Measurements from ENCODE around the gene SCAP.
"Not testable (repeated sequence)": the region's sequence is repeated elsewhere in the genome, so short reads cannot be mapped to it uniquely, and the experiment has no call there.

SCAP gene

DNA sequence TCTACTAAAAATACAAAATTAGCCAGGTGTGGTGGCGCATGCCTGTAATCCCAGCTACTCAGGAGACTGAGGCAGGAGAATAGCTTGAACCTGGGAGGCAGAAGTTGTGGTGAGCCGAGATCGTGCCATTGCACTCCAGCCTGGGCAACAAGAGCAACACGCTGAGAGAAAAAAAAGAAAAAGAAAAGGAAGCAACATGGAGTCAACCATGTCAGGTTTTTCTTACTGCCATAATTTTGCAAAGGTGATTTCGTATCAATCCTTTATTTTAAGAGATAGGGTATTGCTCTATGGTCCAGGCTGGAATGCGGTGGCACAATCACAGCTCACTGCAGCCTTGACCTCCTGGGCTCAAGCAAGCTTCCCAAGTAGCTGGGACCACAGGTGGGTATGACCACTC, 4.5 kb upstream of the SCAP start:
- not testable (repeated sequence) for DNase-seq

DNA sequence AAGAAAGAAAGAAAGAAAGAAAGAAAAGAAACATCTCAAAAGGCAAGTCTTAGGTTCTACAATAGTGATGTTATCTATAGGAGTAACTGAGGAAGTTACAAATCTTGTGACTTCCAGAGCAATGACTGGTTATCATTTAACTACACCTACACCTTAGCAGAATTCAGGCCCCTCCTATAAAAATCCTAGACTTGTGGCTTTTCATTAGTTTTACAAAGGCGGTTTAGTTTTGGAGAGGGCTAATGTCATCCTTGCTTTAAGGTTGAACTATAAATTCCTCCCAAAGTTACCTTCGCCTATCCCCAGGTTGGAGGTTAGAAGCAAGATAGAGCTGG, 4.1 kb upstream of the SCAP start:
- DNase-seq: no peak

DNA sequence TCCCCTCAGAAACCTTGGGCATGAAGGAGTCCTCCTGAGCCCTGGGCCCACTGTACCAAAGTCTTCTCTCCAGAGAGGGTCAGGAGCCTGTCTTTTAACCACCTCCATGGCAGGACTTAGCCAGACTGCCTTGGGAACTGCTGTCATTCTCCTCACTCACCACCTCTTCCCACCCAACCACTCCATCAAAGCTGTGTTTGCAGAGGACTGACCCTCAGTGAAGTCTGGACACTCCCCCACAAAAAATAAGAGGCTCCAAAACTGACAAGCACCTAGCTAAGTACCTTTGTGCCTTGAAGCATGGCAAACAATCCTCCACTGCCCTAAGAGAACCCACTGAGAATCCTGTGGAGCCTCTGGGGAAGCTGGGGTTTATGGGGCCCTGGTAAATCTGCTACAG, 2.3 kb upstream of the SCAP start:
- no peak for DNase-seq

DNA sequence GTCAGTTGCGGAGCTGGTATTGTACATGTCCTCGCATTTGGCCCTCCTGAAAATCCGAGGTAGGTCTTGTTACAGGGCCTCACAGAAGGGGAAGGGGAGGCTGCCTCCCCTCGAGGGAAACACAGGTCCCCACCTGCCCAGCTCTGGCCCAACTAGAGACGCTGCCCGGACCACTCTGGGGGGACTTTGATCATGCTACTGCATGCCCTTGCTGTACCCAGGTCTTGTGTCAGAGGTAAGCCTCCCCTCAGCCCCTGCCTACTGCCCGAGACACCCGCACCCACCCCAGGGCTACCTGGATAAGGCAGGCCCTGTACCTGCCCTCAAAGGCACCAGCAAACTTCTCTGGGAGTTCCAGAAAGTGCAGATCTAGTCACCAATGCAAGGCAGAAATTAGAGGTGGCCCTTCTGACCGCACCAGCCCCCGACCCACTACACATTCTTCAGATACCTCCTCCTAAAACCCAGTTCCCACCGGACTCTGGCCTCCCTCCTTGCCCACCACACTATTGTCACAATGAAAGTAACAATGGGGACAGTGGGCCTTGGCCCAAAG, 981 bp upstream of the SCAP start:
- DNase-seq: no peak

DNA sequence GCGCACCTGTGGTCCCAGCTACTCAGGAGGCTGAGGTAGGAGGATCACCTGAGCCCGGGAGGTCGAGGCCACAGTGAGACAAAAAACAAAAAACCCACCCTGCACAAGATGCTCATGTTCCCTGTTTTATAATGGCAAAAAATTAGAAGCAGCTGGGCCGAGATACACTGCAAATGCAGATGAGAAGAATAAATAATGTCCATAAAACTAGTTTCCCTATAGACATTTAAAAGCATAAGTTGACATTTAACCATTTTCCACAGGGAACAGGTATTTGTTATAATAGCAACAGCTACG, 537 bp upstream of the SCAP start:
- no peak for DNase-seq

DNA sequence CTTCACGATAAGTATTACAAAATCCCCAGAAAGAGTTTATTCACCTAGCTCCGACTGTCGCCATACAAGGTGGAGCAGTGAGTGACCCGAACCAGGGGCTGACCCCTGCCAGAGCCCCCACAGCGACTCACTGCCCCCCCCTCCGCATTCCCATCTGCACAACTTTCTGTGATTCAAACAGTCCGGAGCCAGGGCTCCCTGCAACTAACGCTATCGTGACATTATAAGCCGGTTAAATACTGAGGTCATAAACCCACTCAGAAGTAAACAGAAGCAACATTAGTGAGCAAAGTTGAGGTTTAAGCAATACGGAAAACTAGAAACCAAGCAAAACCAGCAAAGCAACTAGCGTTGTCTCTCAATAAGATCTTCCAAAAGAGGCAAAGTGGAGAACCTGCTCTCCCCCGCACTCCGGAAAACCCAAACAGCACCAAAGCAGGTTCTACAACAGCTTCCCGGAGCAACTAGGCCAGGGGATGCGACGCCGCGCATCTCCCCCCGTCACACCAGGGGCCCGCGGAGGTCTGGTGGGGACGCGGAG, 642 bp downstream of the SCAP start:
- DNase-seq: no peak

DNA sequence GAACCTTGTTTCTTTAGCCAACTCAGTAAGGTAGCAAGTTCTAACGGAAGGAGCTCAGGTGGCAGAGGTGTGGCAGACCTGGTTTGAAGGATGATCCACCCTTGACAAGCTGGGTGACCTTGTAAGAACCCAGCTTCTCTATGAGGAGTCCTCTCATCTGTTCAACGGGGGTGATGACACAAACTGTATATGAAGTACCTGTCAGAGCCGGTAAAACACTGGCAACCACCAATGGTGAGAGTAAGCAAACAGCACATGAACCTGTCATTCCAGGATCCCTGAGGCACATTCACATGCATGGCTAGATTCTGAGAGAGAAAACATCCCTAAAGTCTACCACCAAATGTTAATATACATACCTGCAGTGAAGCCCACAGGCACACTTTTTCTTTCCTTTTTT, 2.4 kb downstream of the SCAP start:
- DNase-seq: no peak

DNA sequence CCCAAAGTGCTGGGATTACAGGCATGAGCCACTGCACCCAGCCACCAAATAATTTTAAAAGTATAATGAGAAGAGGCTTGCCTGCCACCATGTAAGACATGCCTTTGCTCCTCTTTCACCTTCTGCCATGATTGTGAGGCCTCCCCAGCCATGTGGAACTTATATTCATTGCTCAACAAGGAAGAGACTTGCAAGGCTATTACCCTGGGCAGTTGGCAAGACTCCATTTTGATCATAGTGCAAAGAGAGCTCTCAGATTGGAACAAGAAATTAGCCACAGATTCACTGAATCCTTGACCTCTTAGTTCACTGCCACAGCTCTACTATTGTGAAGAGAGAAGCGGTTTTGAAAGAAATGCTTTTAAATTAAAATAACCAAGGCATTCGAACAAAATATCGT, 6.1 kb downstream of the SCAP start:
- DNase-seq: no peak

DNA sequence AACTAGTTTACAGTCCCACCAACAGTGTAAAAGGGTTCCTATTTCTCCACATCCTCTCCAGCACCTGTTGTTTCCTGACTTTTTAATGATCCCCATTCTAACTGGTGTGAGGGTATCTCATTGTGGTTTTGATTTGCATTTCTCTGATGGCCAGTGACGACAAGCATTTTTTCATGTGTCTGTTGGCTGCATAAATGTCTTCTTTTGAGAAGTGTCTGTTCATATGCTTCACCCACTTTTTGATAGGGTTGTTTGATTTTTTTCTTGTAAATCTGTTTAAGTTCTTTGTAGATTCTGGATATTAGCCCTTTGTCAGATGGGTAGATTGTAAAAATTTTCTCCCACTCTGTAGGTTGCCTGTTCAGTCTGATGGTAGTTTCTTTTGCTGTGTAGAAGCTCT, 7.4 kb downstream of the SCAP start:
- DNase-seq: not testable (repeated sequence)

DNA sequence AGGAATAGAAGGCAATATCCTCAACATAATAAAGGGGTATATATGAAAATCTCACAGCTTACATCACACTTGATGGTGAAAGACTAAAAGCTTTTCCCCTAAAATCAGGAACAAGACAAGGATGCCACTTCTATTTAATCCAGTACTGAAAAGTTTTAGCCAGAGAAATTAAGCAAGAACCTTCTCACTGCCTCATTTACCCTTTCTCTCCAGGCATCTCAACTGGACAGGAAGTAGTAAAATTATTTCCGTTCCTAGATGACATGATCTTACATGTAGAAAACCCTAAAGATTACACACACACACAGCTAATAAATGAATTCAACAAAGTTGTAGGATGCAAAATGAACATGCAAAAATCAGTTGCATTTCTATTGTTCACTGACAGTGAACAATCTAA, 11.2 kb downstream of the SCAP start:
- no peak for DNase-seq

DNA sequence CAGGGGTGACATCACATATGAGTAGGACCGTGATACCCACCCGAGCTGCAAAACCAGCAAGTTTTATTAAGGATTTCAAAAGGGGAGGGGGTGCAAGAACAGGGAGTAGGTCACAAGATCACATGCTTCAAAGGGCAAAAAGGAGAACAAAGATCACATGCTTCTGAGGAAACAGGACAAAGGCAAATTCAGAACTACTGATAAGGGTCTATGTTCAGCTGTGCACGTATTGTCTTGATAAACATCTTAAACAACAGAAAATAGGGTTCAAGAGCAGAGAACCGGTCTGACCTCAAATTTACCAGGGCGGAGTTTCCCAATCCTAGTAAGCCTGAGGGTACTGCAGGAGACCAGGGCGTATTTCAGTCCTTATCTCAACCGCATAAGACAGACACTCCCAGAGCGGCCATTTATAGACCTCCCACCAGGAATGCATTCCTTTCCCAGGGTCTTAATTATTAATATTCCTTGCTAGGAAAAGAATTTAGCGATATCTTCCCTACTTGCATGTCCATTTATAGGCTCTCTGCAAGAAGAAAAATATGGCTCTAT, 16.1 kb downstream of the SCAP start:
- not testable (repeated sequence) for DNase-seq

DNA sequence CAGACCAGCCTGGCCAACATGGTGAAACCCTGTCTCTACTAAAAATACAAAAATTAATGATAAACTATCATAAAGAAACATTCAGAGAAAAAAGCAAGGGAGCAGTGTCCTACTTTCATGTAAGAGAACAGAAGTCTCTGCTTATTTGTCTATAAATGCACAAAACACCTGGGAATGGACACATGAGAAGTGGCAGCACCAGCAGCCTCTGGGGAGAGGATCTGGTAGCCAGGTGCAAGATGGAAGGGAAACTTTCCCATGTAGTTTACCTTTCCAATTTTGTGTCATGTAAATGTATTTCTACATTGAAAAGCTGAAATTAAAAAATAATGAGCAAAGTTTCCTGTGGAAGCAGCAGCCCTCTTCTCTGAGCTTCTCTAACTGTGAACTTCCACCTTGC, 18.8 kb downstream of the SCAP start:
- DNase-seq: no peak

DNA sequence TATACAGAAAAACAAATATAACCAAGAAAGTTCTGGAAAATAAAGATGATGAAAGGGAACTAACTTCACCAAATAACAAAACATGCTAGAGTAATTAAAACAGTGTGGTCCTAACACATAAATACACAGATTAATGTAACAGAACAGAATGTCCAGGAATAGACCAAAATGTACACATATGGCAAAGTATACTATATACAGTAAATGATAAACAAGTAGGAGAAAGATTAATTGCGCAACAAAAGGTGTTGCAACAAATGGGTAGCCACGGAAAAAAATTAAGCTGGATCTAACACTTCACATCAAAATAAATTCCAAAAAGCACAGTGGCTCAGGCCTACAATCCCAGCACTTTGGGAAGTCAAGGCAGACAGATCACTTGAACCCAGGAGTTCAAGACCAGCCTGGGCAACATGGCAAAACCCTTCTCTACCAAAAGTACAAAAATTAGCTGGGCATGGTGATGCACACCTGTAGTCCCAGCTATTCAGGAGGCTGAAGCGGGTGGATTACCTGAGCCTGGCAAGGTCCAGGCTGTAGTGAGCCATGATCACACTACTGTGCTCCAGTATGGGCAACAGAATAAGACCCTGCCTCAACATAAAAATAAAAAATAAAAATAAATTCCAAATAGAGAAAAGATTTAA, 19.8 kb downstream of the SCAP start:
- no peak for DNase-seq

DNA sequence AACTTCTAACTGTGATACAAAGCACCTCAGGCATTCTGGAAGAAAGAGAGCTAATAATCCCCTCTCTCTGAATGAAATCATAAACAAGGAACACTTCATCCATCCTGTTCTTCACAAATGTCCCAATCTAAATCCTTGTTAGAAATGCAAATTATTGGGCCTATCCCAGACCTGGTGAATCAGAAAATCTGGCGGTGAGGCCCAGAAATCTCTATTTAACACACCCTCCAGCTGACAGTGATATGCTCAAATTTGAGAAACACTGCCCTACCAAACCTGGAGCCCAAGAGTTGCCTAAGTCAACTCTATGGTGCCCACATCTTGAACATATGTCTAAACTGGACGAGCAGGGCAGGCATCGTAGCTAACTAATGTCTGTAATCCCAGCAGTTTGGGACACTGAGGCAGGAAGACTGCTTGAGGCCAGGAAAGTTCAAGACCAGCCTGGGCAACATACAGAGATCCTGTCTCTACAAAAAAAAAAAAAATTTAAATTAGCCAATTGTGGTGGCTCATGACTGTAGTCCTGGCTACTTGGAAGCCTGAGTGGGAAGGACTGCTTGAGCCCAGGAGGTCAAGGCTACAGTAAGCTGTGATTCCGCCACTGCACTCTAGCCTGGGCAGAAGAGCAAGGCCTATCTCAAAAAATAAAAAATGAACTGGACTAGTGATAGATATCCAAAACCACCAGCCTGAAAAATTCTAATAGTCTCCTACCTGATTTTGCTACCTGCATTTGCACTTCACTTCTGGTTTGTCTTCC, 23.1 kb downstream of the SCAP start:
- DNase-seq: no peak

DNA sequence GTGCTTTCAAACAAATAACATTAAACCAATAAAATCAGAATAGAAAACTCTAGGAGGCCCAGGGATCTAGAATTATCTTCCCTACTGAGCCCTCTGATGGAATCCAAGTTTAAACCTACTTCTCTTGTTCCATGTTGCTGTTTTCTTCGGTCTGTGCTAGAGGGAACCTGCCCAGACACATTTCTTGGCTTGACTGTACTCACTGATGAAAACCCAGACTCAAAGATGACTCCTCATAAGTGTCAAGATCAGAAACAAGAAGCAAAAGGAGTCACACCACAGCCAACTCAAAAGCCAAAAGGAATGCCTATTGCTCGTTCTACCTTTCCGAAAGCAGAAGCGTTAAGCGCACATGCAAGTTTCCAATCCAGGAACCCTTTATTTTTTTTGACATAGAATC, 31.6 kb downstream of the SCAP start:
- DNase-seq: no peak

DNA sequence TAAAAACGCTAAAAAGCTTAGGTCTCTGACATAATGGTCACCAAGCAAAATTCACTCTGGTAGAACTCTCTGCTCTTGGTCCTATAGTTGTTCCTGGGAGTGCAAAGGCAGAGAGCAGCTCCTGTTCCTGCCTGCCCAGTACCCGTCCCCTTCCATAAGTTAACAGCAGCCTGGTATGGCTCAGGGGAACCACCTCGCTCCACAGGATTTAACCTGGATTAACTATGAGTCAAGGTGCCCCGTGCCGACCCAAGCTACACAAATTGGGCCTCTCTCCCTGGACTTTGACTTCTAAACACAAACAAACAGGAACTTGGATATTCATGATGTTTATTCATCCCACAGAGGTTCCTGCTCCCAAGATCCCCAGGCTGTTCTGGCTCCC, 32.1 kb downstream of the SCAP start:
- DNase-seq: no peak

DNA sequence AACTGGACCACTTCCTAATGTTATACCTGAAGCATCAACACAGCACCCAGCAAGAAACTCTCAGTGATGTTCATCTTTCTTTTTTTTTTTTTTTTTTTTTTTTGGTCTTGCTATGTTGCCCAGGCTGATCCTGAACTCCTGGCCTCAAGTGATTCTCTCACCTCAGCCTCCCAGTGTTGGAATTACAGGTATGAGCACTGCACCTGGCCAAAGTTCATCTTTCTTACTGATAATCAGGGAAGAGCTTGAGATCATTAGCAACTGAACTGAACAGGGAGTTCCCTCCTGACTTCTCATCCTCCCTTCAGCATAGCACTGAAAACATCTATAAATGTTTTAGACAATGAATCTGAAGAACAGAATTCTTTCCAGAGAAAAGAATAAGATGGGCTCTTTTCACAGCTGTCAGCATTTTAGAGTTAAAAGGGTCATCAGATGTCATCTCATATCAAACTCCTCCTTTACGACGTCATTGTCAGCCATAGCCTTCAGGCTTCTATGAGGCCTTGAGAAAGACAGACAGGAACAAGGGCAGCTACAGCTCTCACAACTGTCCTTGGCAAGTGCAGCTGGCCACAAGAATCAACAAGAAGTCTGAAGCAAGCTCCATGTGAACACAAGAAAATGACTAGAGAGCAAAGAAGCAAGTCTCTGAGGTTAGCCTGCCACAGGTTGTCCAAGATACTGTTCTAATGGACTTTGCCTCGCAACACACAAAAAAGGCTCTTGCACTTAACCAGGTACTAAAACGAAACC, 33.8 kb downstream of the SCAP start:
- DNase-seq: no peak

DNA sequence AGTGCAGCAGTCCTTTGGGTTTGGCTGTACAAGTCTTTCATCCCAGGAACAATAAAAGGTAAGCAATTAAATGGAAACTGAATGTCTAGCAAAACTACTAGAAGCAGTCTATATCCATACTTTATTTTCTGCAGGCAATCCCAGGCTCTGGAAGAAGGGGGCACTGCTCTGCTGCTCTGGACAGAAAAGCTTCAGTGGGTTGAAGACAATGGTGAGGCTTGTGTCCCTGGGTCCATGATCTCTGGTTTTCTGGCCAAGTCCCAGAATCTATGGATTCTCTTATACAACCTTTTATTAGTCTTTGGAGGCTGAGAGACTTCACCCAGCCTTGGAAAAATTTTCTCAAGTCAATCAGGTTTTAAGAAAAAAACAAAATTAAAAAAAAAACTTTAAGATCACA, 35.6 kb downstream of the SCAP start:
- DNase-seq: no peak

DNA sequence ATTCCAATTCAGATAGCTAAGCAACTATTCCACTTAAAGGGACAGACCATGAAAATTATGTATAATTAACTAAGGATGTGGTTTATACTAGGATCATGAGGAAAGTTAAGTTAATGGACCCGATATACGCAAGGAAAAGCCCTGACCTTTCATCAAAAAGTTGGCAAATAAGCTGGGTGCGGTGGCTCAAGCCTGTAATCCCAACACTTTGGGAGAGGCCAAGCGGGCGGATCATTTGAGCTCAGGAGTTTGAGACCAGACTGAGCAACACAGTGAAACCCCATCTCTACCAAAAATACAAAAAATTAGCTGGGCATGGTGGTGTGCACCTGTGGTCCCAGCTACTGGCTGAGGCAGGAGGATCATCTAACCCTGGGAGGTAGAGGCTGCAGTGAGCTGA, 39.6 kb downstream of the SCAP start:
- DNase-seq: no peak

DNA sequence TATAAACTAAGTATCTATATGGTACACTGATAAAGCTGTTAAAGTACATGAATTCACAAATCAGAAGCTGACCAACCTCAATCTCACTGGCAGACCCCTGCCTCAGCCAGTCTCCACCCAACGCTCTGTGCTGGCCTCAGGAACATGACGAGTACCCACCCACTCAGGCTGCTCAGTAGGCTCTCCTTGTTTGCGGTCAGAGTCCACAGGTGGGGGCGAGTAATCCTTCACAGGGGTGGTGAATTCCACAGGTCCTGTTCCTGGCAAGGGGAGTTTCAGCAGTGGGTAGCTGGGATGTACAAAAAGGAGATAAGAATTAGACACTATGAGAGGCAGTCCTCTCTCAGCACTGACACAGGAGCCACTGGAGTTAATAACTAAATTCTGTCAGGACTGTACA, 40.9 kb downstream of the SCAP start:
- no peak for DNase-seq

DNA sequence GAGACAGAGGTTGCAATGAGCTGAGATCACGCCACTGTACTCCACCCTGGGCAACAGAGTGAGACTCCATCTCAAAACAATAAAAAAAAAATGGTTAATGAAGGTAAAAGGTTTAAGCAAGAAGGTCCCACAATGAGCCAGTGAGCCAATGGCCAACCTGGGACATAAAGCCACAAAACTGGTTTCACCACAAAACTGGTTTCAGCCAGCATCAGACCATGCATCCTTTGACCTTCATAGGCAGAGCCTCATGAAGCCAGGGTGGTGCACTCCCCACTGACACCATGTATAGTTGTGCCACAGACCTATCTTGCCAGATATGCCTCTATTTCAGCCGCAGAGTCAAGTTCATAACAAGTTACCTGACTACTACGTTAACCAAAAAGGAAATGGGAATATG, 41.9 kb downstream of the SCAP start:
- no peak for DNase-seq

DNA sequence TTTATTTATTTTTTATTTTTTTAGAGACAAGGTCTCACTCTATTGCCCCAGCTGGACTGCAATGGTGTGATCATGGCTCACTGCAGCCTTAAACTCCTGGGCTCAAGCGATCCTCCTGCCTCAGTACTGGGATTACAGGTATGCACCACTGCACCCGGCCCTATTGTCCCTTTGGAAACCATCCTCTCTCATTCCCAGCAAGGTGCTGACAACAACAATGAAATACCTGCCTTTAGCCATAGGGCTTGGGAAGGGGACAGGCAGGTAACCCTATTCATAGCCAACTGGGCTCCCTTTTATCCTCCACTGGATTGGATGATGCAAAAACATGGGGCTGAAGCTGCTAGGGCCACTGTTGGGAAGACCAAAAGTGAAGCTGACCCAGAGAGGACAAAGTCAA, 43.1 kb downstream of the SCAP start:
- DNase-seq: no peak

DNA sequence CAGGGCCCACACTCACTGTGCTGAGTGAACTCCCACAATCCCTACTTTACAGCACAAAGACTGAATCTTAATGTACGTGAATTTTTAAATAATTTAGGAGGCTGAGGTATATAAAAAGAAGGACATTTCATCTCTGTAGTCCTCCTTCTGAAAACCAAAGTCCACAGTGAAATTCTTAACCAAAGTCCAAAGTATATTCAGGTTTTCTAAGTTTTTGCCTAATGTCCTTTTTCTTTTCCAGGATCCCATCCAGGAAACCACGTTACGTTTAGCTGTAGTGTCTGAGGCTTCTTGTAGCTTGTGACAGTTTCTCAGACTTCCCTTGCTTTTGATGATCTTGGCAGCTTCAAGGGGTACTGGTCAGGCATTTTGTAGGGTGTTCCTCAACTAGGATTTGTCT, 44.5 kb downstream of the SCAP start:
- no peak for DNase-seq

DNA sequence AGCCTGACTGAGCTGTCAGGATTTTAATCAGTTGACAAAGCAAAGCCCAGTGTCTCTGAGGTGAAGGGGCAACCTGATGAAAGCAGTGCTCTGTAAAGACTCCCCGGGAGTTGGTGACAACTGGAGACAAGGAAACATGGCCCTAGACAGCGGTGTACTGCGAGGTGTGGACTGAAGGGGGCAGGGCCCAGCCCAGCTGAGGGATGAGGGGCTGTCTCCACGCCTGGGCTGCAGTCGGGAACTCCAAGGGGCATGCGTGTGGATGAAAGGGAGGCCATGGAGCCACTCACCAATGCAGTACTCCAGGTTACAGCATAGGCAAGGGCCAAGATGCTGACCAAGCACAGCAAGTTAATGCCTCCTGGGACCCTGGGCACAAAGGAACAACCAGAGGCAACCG, 45.1 kb downstream of the SCAP start:
- no peak for DNase-seq
